Measurements from ENCODE around the gene PRELID1. TPM values are rescaled to one million over a fixed set of nuclear protein-coding genes. Genes with fewer than 3 reads are reported as not detected.
A peak's percentile ranks its signal among the peaks of the same experiment; 100 is the strongest.

Gene PRELID1
- total RNA-seq, 1 experiment from 2014 or later: 469 TPM

GRCh38 chr5:177290816-177291596, 12.6 kb upstream of the PRELID1 start:
- Histone ChIP-seq H3K36me3 (replicated peaks; ENCODE audit: control insufficient read depth, insufficient read depth, low read length) (peaks cover 52% of the 10 kb centered on the region), H3K27me3 (ENCODE audit: control insufficient read depth, insufficient read depth, low read length) (no peaks in the 10 kb centered on the region), H3K4me3 (ENCODE audit: insufficient read depth, low read depth, low read length) (no peak overlapping the region)
- DNase-seq: no peak

GRCh38 chr5:177291735-177292134, 11.9 kb upstream of the PRELID1 start:
- Histone ChIP-seq H3K36me3 (replicated peaks; ENCODE audit: control insufficient read depth, insufficient read depth, low read length) (peaks cover 53% of the 10 kb centered on the region), H3K27me3 (ENCODE audit: control insufficient read depth, insufficient read depth, low read length) (no peaks in the 10 kb centered on the region), H3K4me3 (ENCODE audit: insufficient read depth, low read depth, low read length) (no peak overlapping the region)
- no peak for DNase-seq

- DNase-seq: no peak
- Histone ChIP-seq H3K27me3 (ENCODE audit: control insufficient read depth, insufficient read depth, low read length) (no peaks in the 10 kb centered on the region), H3K36me3 (replicated peaks; ENCODE audit: control insufficient read depth, insufficient read depth, low read length) (peaks cover 50% of the 10 kb centered on the region), H3K4me3 (ENCODE audit: insufficient read depth, low read depth, low read length) (no peak overlapping the region)
Observed at GRCh38 chr5:177293819-177294581, 9.6 kb upstream of the PRELID1 start.

- DNase-seq: no peak
- no peaks in the 10 kb centered on the region for H3K27me3 ChIP-seq (ENCODE audit: control insufficient read depth, insufficient read depth, low read length)
- peaks cover 50% of the 10 kb centered on the region for H3K36me3 ChIP-seq (replicated peaks; ENCODE audit: control insufficient read depth, insufficient read depth, low read length)
- no peak overlapping the region for H3K4me3 ChIP-seq (ENCODE audit: insufficient read depth, low read depth, low read length)
Observed at GRCh38 chr5:177294632-177295031, 9.0 kb upstream of the PRELID1 start.

- Histone ChIP-seq H3K27me3 (ENCODE audit: control insufficient read depth, insufficient read depth, low read length) (no peaks in the 10 kb centered on the region), H3K4me3 (ENCODE audit: insufficient read depth, low read depth, low read length) (no peak overlapping the region), H3K36me3 (replicated peaks; ENCODE audit: control insufficient read depth, insufficient read depth, low read length) (peaks cover 48% of the 10 kb centered on the region)
- no peak for DNase-seq
Observed at GRCh38 chr5:177295924-177296323, 7.7 kb upstream of the PRELID1 start.

- Histone ChIP-seq H3K36me3 (replicated peaks; ENCODE audit: control insufficient read depth, insufficient read depth, low read length) (peaks cover 44% of the 10 kb centered on the region), H3K4me3 (ENCODE audit: insufficient read depth, low read depth, low read length) (no peak overlapping the region), H3K27me3 (ENCODE audit: control insufficient read depth, insufficient read depth, low read length) (no peaks in the 10 kb centered on the region)
- no peak for DNase-seq
Observed at GRCh38 chr5:177296581-177296980, 7.0 kb upstream of the PRELID1 start.

- Histone ChIP-seq H3K36me3 (replicated peaks; ENCODE audit: control insufficient read depth, insufficient read depth, low read length) (peaks cover 33% of the 10 kb centered on the region), H3K4me3 (ENCODE audit: insufficient read depth, low read depth, low read length) (no peak overlapping the region), H3K27me3 (ENCODE audit: control insufficient read depth, insufficient read depth, low read length) (no peaks in the 10 kb centered on the region)
- DNase-seq: no peak
Observed at GRCh38 chr5:177297922-177298321, 5.7 kb upstream of the PRELID1 start.

GRCh38 chr5:177299697-177300096, 3.9 kb upstream of the PRELID1 start:
- DNase-seq: no peak
- H3K27me3 ChIP-seq (ENCODE audit: control insufficient read depth, insufficient read depth, low read length): no peaks in the 10 kb centered on the region
- no peak overlapping the region for H3K4me3 ChIP-seq (ENCODE audit: insufficient read depth, low read depth, low read length)
- H3K36me3 ChIP-seq (replicated peaks; ENCODE audit: control insufficient read depth, insufficient read depth, low read length): peaks cover 17% of the 10 kb centered on the region

GRCh38 chr5:177300236-177300880, 3.2 kb upstream of the PRELID1 start:
- Histone ChIP-seq H3K4me3 (ENCODE audit: insufficient read depth, low read depth, low read length) (no peak overlapping the region), H3K27me3 (ENCODE audit: control insufficient read depth, insufficient read depth, low read length) (no peaks in the 10 kb centered on the region), H3K36me3 (replicated peaks; ENCODE audit: control insufficient read depth, insufficient read depth, low read length) (peaks cover 11% of the 10 kb centered on the region)
- peak; percentile 77 for DNase-seq

GRCh38 chr5:177300951-177301350, 2.6 kb upstream of the PRELID1 start:
- H3K4me3 ChIP-seq (ENCODE audit: insufficient read depth, low read depth, low read length): no peak overlapping the region
- H3K27me3 ChIP-seq (ENCODE audit: control insufficient read depth, insufficient read depth, low read length): no peaks in the 10 kb centered on the region
- H3K36me3 ChIP-seq (replicated peaks; ENCODE audit: control insufficient read depth, insufficient read depth, low read length): peaks cover 13% of the 10 kb centered on the region
- DNase-seq: no peak

- Histone ChIP-seq H3K4me3 (ENCODE audit: insufficient read depth, low read depth, low read length) (no peak overlapping the region), H3K36me3 (replicated peaks; ENCODE audit: control insufficient read depth, insufficient read depth, low read length) (peaks cover 15% of the 10 kb centered on the region), H3K27me3 (ENCODE audit: control insufficient read depth, insufficient read depth, low read length) (no peaks in the 10 kb centered on the region)
- DNase-seq: no peak
Observed at GRCh38 chr5:177301503-177302165, 2.0 kb upstream of the PRELID1 start.

GRCh38 chr5:177302354-177303110, 1.1 kb upstream of the PRELID1 start:
- DNase-seq: peak; percentile 63

GRCh38 chr5:177303925-177304391, 359 bp downstream of the PRELID1 start:
- H3K4me3 ChIP-seq (ENCODE audit: insufficient read depth, low read depth, low read length): peak overlapping the region; percentile 92

More at GRCh38 chr5:177302354-177303110, 1.1 kb upstream of the PRELID1 start:
- Histone ChIP-seq H3K4me3 (ENCODE audit: insufficient read depth, low read depth, low read length) (peak overlapping the region; percentile 92), H3K36me3 (replicated peaks; ENCODE audit: control insufficient read depth, insufficient read depth, low read length) (peaks cover 18% of the 10 kb centered on the region), H3K27me3 (ENCODE audit: control insufficient read depth, insufficient read depth, low read length) (no peaks in the 10 kb centered on the region)

More at GRCh38 chr5:177303925-177304391, 359 bp downstream of the PRELID1 start:
- Histone ChIP-seq H3K27me3 (ENCODE audit: control insufficient read depth, insufficient read depth, low read length) (no peaks in the 10 kb centered on the region), H3K36me3 (replicated peaks; ENCODE audit: control insufficient read depth, insufficient read depth, low read length) (peaks cover 16% of the 10 kb centered on the region)
- peak; percentile 43 for DNase-seq

All from H7 (cell line).